Measurements from ENCODE around the gene ARHGAP5. TPM values are rescaled to one million over a fixed set of nuclear protein-coding genes. Genes with fewer than 3 reads are reported as not detected.

Gene ARHGAP5
- total RNA-seq, 1 donor = 88.7 TPM

GRCh38 chr14:32167907-32168306, 90.8 kb downstream of the ARHGAP5 start:
- no peak for DNase-seq (ENCODE audit: insufficient read length, low spot score, missing footprints)
- H3K27me3 ChIP-seq (ENCODE audit: insufficient read depth, low read length) = peaks cover 3% of the 10 kb centered on the region
- no peaks in the 10 kb centered on the region for H4K20me1 ChIP-seq (ENCODE audit: insufficient read depth, low read length)
- no peaks in the 10 kb centered on the region for H3K9me3 ChIP-seq (ENCODE audit: low read depth, low read length)
- no peak overlapping the region for H3K4me2 ChIP-seq (ENCODE audit: insufficient read depth, low read length)
- H3K4me1 ChIP-seq (ENCODE audit: insufficient read depth, low read length) = no peaks in the 10 kb centered on the region
- H3K4me3 ChIP-seq (ENCODE audit: insufficient read depth, low read length) = no peak overlapping the region
- H2AFZ ChIP-seq (ENCODE audit: low read length) = no peak overlapping the region
- H3K79me2 ChIP-seq (ENCODE audit: insufficient read depth, low read length) = no peaks in the 10 kb centered on the region
- TF ChIP-seq CTCF (IDR thresholded peaks at IDR 0.05; ENCODE audit: extremely low read depth, low read depth, low read length) = no peak
- H3K27ac ChIP-seq (ENCODE audit: low read depth, low read length) = no peak overlapping the region
- no peaks in the 10 kb centered on the region for H3K36me3 ChIP-seq (ENCODE audit: insufficient read depth, low read length)

- Histone ChIP-seq H3K4me1 (ENCODE audit: insufficient read depth, low read length) (no peaks in the 10 kb centered on the region), H3K4me3 (ENCODE audit: insufficient read depth, low read length) (no peak overlapping the region), H3K79me2 (ENCODE audit: insufficient read depth, low read length) (no peaks in the 10 kb centered on the region), H3K36me3 (ENCODE audit: insufficient read depth, low read length) (no peaks in the 10 kb centered on the region), H4K20me1 (ENCODE audit: insufficient read depth, low read length) (no peaks in the 10 kb centered on the region), H3K27me3 (ENCODE audit: insufficient read depth, low read length) (peaks cover 6% of the 10 kb centered on the region), H3K9me3 (ENCODE audit: low read depth, low read length) (no peaks in the 10 kb centered on the region), H2AFZ (ENCODE audit: low read length) (no peak overlapping the region), H3K27ac (ENCODE audit: low read depth, low read length) (no peak overlapping the region), H3K4me2 (ENCODE audit: insufficient read depth, low read length) (no peak overlapping the region)
- no peak for TF ChIP-seq CTCF (IDR thresholded peaks at IDR 0.05; ENCODE audit: extremely low read depth, low read depth, low read length)
- no peak for DNase-seq (ENCODE audit: insufficient read length, low spot score, missing footprints)
Observed at GRCh38 chr14:32169191-32169590, 92.1 kb downstream of the ARHGAP5 start.

GRCh38 chr14:32171469-32171868, 94.4 kb downstream of the ARHGAP5 start:
- Histone ChIP-seq H3K27ac (ENCODE audit: low read depth, low read length) (no peak overlapping the region), H3K4me1 (ENCODE audit: insufficient read depth, low read length) (no peaks in the 10 kb centered on the region), H3K9me3 (ENCODE audit: low read depth, low read length) (no peaks in the 10 kb centered on the region), H2AFZ (ENCODE audit: low read length) (no peak overlapping the region), H3K36me3 (ENCODE audit: insufficient read depth, low read length) (no peaks in the 10 kb centered on the region), H4K20me1 (ENCODE audit: insufficient read depth, low read length) (no peaks in the 10 kb centered on the region), H3K79me2 (ENCODE audit: insufficient read depth, low read length) (no peaks in the 10 kb centered on the region), H3K27me3 (ENCODE audit: insufficient read depth, low read length) (peaks cover 4% of the 10 kb centered on the region), H3K4me2 (ENCODE audit: insufficient read depth, low read length) (no peak overlapping the region), H3K4me3 (ENCODE audit: insufficient read depth, low read length) (no peak overlapping the region)
- DNase-seq (ENCODE audit: insufficient read length, low spot score, missing footprints) = no peak
- no peak for TF ChIP-seq CTCF (IDR thresholded peaks at IDR 0.05; ENCODE audit: extremely low read depth, low read depth, low read length)

- H3K36me3 ChIP-seq (ENCODE audit: insufficient read depth, low read length) = no peaks in the 10 kb centered on the region
- no peak overlapping the region for H2AFZ ChIP-seq (ENCODE audit: low read length)
- no peaks in the 10 kb centered on the region for H3K27me3 ChIP-seq (ENCODE audit: insufficient read depth, low read length)
- DNase-seq (ENCODE audit: insufficient read length, low spot score, missing footprints) = no peak
- H3K4me3 ChIP-seq (ENCODE audit: insufficient read depth, low read length) = no peak overlapping the region
- TF ChIP-seq CTCF (IDR thresholded peaks at IDR 0.05; ENCODE audit: extremely low read depth, low read depth, low read length) = no peak
- H3K79me2 ChIP-seq (ENCODE audit: insufficient read depth, low read length) = no peaks in the 10 kb centered on the region
- H3K9me3 ChIP-seq (ENCODE audit: low read depth, low read length) = no peaks in the 10 kb centered on the region
- H3K4me2 ChIP-seq (ENCODE audit: insufficient read depth, low read length) = no peak overlapping the region
- no peak overlapping the region for H3K27ac ChIP-seq (ENCODE audit: low read depth, low read length)
- no peaks in the 10 kb centered on the region for H4K20me1 ChIP-seq (ENCODE audit: insufficient read depth, low read length)
- H3K4me1 ChIP-seq (ENCODE audit: insufficient read depth, low read length) = no peaks in the 10 kb centered on the region
Observed at GRCh38 chr14:32183151-32184058, 106.3 kb downstream of the ARHGAP5 start.

Data from osteoblast (primary cell).